A673 (cell line): ENCODE measurements around the gene EREG.

ENCODE experiments used
- EZH2 ChIP-seq: fragments of 200-600 bp; sonication (generic); IDR thresholded peaks from 2 replicates; pipeline ENCODE4 v1.6.1; 2017; ENCODE audit warnings: borderline replicate concordance, low read depth, mild to moderate bottlenecking, mixed read lengths, antibody characterized with exemption, low read length; ENCODE audit not compliant: poor library complexity, severe bottlenecking
- TF ChIP-seq, protein P1 (sequence below): fragments of 300-800, 200-600 bp; sonication (generic); conservative IDR thresholded peaks from 2 replicates; pipeline ENCODE4 v1.5.1; 2017; ENCODE audit warnings: low read depth, mild to moderate bottlenecking, antibody characterized with exemption, low read length, moderate library complexity, mixed read lengths

DNA sequence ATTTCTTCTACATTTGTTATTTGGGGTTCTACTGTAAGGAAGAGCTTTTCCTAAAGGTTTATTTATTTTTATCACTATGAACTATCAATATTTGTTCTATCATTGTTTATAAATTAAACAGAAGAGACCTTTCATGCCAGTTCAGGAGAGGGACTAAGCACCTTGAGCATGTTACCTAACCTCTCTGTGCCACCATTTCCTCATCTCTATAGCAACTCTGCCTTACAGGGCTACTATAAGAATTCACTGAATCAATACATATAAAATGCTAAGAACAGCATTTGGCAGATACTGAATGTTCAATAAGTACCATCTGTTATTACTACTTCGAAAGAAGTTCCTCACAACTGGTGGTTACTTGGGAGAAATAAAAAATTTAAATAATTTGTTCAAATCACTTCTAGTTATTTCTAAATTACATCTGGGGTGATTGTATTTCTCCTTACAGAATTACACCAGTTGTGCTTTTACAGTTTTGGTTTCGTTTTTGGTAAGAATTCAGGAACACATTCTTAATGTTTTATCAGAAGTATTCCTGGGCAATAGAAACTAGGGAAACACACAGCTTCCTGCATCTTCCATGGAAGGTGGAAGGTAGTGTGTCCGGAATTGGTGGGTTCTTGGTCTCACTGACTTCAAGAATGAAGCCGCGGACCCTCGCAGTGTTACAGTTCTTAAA lies 32.9 kb downstream of the EREG start:
- TF ChIP-seq, protein P1, sequence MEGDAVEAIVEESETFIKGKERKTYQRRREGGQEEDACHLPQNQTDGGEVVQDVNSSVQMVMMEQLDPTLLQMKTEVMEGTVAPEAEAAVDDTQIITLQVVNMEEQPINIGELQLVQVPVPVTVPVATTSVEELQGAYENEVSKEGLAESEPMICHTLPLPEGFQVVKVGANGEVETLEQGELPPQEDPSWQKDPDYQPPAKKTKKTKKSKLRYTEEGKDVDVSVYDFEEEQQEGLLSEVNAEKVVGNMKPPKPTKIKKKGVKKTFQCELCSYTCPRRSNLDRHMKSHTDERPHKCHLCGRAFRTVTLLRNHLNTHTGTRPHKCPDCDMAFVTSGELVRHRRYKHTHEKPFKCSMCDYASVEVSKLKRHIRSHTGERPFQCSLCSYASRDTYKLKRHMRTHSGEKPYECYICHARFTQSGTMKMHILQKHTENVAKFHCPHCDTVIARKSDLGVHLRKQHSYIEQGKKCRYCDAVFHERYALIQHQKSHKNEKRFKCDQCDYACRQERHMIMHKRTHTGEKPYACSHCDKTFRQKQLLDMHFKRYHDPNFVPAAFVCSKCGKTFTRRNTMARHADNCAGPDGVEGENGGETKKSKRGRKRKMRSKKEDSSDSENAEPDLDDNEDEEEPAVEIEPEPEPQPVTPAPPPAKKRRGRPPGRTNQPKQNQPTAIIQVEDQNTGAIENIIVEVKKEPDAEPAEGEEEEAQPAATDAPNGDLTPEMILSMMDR, result no peak
- no peak for TF ChIP-seq EZH2
